Progenitor cell of endocrine pancreas (in vitro differentiated cells): Measurements from ENCODE around the gene FAM200B. TPM values are rescaled to one million over a fixed set of nuclear protein-coding genes. Genes with fewer than 3 reads are reported as not detected.

ENCODE experiments used
- DNase-seq: peaks from one replicate; pipeline ENCODE4 v3.0.0; 2021; ENCODE audit warnings: low spot score; ENCODE audit not compliant: unreplicated experiment
- H3K27ac Mint-ChIP-seq: 2 replicates; pipeline ENCODE4 v1.8.0; 2021; ENCODE audit warnings: mild to moderate bottlenecking, moderate library complexity, mixed read lengths
- H3K27me3 Mint-ChIP-seq: 2 replicates; pipeline ENCODE4 v1.8.0; 2021; ENCODE audit warnings: mixed read lengths
- H3K36me3 Mint-ChIP-seq: 2 replicates; pipeline ENCODE4 v1.8.0; 2022; ENCODE audit warnings: mixed read lengths; ENCODE audit not compliant: insufficient read depth
- H3K4me1 Mint-ChIP-seq: 2 replicates; pipeline ENCODE4 v1.8.0; 2021; ENCODE audit warnings: low read depth, mixed read lengths
- H3K4me3 Mint-ChIP-seq: 2 replicates; pipeline ENCODE4 v1.8.0; 2021; ENCODE audit warnings: low read depth, mild to moderate bottlenecking, moderate library complexity, mixed read lengths
- H3K9me3 Mint-ChIP-seq: 2 replicates; pipeline ENCODE4 v1.8.0; 2021; ENCODE audit warnings: low read depth, mixed read lengths
- CTCF ChIP-seq: fragments of 200-600 bp; sonication (generic); IDR thresholded peaks from one replicate; pipeline ENCODE4 v1.5.0; 2021; ENCODE audit warnings: antibody characterized with exemption, mild to moderate bottlenecking; ENCODE audit not compliant: unreplicated experiment
- total RNA-seq: library from RNA; stranded (reverse); gene quantifications from 2 replicates; pipeline ENCODE4 v1.2.1, GENCODE V29; 2021

Gene FAM200B
- total RNA-seq, 1 donor from 2014 or later, result 29.0 TPM

- no peak for TF ChIP-seq CTCF
- no peak overlapping the region for H3K27ac Mint-ChIP-seq
Measured at GRCh38 chr4:15695240-15695699, 13.6 kb downstream of the FAM200B start.

GRCh38 chr4:15695729-15696128 is 14.1 kb downstream of the FAM200B start:
- Mint-ChIP-seq H3K27me3 (no peaks in the 10 kb centered on the region), H3K27ac (no peak overlapping the region), H3K9me3 (peaks cover 15% of the 10 kb centered on the region), H3K4me3 (no peak overlapping the region), H3K4me1 (peaks cover 6% of the 10 kb centered on the region), H3K36me3 (peaks cover 4% of the 10 kb centered on the region)
- no peak for TF ChIP-seq CTCF
- no peak for DNase-seq

More at GRCh38 chr4:15695240-15695699, 13.6 kb downstream of the FAM200B start:
- peaks cover 4% of the 10 kb centered on the region for H3K36me3 Mint-ChIP-seq
- H3K27me3 Mint-ChIP-seq, result no peaks in the 10 kb centered on the region
- no peak for DNase-seq
- H3K9me3 Mint-ChIP-seq, result peaks cover 15% of the 10 kb centered on the region
- peaks cover 6% of the 10 kb centered on the region for H3K4me1 Mint-ChIP-seq
- no peak overlapping the region for H3K4me3 Mint-ChIP-seq

- Mint-ChIP-seq H3K4me1 (peaks cover 6% of the 10 kb centered on the region), H3K27me3 (no peaks in the 10 kb centered on the region), H3K36me3 (peaks cover 4% of the 10 kb centered on the region), H3K27ac (no peak overlapping the region), H3K4me3 (no peak overlapping the region), H3K9me3 (peaks cover 15% of the 10 kb centered on the region)
- no peak for TF ChIP-seq CTCF
- DNase-seq, result no peak
Measured at GRCh38 chr4:15696866-15697265, 15.2 kb downstream of the FAM200B start.

- DNase-seq, result no peak
- Mint-ChIP-seq H3K36me3 (peaks cover 1% of the 10 kb centered on the region), H3K4me1 (peaks cover 7% of the 10 kb centered on the region), H3K27me3 (no peaks in the 10 kb centered on the region), H3K27ac (peak within 1 kb of the TSS; percentile 51), H3K9me3 (peaks cover 14% of the 10 kb centered on the region), H3K4me3 (peak within 1 kb of the TSS; percentile 56)
- TF ChIP-seq CTCF, result no peak
Measured at GRCh38 chr4:15702941-15703403, 21.3 kb downstream of the FAM200B start, which contains the start of gene BST1. TSS of gene BST1 (plus strand) at chr4:15703065. CDS start at chr4:15703145, 80 bp downstream.

GRCh38 chr4:15703439-15703838 is 21.8 kb downstream of the FAM200B start:
- H3K4me3 Mint-ChIP-seq, result no peak overlapping the region
- H3K27me3 Mint-ChIP-seq, result no peaks in the 10 kb centered on the region
- TF ChIP-seq CTCF, result no peak
- no peak for DNase-seq
- H3K9me3 Mint-ChIP-seq, result peaks cover 14% of the 10 kb centered on the region
- H3K27ac Mint-ChIP-seq, result peak overlapping the region; percentile 51
- H3K4me1 Mint-ChIP-seq, result peaks cover 7% of the 10 kb centered on the region
- H3K36me3 Mint-ChIP-seq, result peaks cover 1% of the 10 kb centered on the region
